ENCODE data around the gene COX8A.

DNA sequence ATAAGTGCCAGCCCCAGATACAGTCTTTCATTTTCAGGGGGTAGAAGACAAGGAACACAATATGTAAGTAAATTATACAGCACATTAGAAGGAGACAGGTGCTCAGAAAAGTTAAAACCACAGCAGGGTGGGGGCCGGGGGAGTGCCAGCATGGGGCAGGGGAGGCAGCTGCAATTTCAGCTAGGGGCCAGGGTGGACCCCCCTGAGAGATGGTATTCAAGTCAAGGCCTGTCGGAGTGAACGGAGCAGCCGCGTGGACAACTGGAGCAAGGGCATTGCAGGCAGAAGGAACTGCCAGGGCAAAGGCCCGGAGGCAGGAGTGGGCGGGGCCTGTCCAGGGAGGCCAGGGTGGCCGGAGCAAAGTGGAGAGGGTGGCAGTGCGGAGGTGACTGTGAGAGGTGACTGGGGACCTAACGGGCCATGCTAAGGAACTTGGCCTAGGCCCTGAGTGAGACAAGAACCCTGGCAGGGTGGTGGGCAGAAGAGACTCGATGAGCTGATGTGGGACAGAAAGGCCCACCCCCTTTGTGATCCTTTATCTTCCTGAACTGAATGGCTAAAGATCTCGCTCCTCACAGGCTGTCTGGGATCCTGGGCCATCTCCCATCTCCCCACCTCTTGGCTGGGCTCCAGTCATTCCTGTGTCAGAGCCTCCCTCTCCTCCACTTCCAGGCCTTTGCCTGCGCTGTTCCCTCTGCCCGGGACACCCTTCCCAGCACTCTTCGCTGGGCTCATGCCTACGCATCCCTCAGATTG is 38.9 kb downstream of the COX8A start:
- TF ChIP-seq, protein P1, sequence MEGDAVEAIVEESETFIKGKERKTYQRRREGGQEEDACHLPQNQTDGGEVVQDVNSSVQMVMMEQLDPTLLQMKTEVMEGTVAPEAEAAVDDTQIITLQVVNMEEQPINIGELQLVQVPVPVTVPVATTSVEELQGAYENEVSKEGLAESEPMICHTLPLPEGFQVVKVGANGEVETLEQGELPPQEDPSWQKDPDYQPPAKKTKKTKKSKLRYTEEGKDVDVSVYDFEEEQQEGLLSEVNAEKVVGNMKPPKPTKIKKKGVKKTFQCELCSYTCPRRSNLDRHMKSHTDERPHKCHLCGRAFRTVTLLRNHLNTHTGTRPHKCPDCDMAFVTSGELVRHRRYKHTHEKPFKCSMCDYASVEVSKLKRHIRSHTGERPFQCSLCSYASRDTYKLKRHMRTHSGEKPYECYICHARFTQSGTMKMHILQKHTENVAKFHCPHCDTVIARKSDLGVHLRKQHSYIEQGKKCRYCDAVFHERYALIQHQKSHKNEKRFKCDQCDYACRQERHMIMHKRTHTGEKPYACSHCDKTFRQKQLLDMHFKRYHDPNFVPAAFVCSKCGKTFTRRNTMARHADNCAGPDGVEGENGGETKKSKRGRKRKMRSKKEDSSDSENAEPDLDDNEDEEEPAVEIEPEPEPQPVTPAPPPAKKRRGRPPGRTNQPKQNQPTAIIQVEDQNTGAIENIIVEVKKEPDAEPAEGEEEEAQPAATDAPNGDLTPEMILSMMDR (IDR thresholded peaks at IDR 0.05; ENCODE audit: control extremely low read depth in 1 of 3, insufficient read depth in 1 of 3, low read depth in 1 of 3, low read length in 3 of 3): no peak
- TF ChIP-seq SUZ12 (IDR thresholded peaks at IDR 0.05; ENCODE audit: low read length): no peak
- TF ChIP-seq SRF (IDR thresholded peaks at IDR 0.05; ENCODE audit: low read depth, low read length): no peak
- no peak for TF ChIP-seq POU5F1 (IDR thresholded peaks at IDR 0.05; ENCODE audit: low read depth, low read length)
- TF ChIP-seq YY1 (IDR thresholded peaks at IDR 0.05; ENCODE audit: low read depth, low read length): no peak
- TF ChIP-seq EP300 (IDR thresholded peaks at IDR 0.05; ENCODE audit: borderline replicate concordance in 1 of 2, low read depth in 2 of 2, low read length in 2 of 2): no peak
